NCI-H2196 treated with DMSO at 0.1 percent for 48 hours (cell line): ENCODE data around the gene MYH14.

Source experiments
- DNase-seq: peaks from one replicate; lab custom pipeline; 2025; ENCODE audit not compliant: unreplicated experiment; lab: John Stamatoyannopoulos, UW

Gene MYH14

DNA sequence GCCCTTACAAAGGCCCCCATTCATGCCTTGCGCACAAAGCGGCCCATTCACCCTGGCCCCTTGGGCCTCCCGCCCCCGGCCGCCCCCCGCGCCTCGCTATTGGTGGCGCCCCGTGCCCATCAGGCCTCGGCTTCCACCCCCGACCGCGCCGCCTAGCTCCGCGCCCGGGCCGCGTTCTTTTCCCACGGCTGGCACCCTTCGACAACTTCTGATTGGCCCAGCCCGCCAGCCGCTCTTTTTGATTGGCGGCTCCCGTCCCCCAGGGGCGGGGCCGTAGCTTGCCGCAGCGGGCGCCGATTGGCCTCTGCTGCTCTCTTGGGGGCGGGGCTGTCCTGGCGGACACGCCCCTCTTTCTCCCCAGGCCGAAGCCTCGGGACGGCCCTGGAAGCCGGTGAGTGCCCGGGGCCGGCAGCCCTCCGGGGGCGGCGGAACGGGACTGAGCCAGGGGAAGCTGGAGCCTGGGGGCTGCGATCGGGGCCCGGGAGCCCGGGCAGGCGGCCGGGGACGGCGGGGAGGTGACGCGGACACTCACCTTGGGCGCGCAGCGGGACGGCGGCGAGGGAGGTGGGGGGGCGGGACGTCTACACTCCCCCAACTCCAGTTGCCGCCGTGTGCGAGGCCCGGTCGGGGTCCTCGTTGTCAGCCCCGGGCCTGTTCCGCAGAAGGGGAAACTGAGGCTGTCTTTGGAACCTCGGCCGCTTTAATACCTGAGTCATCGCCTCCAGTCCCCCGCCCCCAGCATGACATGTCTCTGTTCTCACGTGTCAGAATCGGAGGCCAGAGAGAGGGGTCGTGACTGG, at the start of gene MYH14:
MYH14 (plus strand) TSS at position 342 of the 800 bp plus-strand sequence. CDS start 6,744 bp downstream, outside the sequence.
- DNase-seq = peak; percentile 95

DNA sequence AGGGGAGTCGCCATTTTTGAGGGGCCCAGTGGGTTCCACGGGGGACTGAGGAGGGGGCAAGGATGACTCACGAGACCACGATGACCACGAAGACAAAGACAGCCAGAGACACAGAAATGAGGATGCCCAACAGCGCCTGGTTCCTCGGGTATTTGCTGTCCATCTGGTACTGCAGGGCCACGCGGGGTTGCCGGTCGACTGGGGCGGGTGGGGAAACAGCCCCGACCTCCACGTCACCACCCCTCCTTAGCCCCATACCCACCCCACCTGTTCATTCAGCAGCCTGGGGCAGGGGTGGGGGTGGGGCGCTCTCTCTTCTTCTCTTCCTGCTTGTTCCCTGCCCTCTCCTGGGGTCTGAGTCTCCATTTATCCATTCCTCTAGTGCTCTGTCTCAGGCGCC, 48.9 kb upstream of the MYH14 start:
- no peak for DNase-seq

DNA sequence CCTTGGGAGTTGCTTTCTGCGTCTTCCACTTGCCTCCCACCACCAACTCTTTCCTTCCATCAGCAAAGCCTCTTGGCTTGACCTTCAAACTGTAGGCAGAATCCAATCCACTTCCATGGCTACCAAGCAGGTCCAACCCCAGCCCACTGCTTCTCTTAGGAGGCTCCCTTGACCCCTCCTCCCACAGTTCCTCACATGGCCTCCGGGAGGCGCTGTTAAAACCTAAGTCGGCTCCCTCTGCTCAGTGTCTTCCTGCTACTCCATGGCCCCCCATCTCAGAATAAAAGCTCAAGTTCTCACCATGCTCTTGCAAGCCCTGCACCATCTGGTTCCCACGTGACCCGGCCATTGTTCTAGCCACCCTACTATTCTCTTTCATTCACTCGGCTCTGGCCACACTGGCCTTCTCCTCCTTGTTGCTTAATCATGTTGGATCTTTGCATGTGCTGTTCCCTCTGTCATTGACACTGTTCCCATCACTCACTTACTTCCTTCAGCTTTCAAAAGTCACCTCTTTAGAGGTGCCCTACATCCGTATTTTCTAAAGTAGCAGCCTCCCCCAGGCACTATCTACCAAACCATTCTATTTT, 47.8 kb upstream of the MYH14 start:
- DNase-seq = no peak

DNA sequence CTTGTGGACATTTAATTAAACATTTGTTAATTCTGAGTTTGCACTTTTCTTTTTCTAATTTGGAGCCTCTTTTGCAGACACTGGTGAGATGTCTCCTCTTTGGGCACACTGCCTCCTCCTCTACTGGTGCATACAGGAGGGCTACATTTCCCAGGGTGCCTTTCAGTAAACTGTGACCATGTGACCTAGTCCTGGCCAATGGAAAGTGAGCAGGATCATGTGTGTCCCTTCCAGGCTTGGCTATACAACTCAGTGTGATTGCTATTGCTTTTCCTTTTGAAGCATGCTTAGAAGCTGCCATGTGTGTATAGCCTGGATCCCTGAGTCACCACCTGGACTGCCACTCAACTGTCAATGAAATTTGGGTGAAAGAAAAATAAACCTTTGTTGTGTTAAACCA, 44.8 kb upstream of the MYH14 start:
- DNase-seq = no peak

DNA sequence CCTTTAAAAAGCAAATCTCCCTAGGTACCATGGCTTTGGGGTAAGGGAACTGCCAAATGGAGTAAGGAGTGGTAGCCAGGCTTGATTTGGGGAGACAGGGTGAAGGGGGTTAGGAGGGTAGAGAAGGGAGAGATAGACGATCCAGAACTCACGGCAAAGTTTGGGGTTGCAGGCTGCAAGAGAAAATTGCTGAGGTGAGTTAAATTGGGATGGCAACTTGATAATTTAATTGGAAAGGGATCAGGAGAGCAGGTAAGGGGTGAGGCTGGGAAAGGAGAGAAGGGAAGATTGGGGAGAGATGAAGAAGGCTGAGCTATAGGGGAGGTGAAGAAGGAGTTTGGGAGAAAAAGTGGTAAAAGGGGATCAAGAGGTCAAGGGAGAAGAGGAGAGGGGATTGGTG, 44.3 kb upstream of the MYH14 start:
- no peak for DNase-seq

DNA sequence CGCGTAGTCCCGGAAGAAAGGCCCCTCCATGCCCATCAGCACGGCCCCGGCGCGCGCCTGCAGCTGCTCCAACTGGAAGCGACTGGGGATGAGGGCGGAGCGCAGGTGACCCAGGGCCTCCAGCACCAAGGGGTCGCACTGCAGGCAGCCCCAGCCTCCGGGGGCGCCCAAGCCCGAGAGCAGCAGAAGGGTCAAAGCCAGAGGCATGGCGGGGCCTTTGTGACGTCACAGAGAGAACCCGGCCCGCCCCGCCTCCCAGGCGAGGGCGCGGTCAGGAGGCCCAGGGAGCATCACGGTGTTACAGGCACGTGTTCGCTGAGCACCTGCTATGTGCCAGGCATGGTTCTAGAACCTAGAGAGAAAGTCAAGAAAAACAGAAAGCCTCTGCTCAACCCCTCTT, 40.4 kb upstream of the MYH14 start, which contains the start of gene IZUMO2:
IZUMO2 (minus strand) TSS at position 294 of the 400 bp plus-strand sequence; CDS start at position 207, 87 bp downstream.
- no peak for DNase-seq

DNA sequence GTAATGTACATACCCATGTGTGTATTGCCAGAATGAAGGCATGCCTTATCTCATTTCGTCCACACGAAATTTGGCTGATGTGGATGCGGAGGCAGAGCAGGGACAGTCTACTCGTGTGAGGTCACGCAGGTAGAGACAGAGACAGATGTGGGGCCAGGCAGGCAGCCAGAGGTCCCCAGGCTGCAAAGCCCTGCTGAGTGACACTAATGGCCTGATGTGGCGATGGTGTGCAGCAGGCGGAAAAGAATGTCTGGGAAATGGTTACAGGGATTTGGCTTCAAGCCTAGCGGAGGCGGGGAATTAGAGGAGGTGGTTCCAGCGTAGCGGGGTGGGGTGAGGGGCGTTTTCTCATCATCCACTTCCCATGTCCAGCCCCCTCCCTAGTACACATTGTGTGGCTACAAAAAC, 36.1 kb upstream of the MYH14 start:
- DNase-seq = no peak

DNA sequence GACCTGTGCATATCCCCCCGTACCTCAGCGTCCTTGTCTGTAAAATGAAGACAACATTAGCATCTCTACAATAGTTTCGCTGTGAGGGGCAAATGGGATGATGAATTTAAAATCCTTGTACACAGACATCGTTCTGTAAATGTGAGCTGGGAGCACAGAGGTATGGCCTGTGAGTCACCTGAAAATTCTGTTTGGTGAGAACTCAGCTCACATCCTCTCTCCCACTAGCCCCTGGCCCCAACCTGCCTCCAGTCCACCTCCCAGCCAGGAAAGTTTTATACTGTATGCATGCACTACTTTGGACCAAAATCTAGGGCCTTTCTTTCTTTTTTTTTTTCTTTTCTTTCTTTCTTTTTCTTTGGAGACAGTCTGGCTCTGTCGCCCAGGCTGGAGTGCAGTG, 31.7 kb upstream of the MYH14 start:
- no peak for DNase-seq

DNA sequence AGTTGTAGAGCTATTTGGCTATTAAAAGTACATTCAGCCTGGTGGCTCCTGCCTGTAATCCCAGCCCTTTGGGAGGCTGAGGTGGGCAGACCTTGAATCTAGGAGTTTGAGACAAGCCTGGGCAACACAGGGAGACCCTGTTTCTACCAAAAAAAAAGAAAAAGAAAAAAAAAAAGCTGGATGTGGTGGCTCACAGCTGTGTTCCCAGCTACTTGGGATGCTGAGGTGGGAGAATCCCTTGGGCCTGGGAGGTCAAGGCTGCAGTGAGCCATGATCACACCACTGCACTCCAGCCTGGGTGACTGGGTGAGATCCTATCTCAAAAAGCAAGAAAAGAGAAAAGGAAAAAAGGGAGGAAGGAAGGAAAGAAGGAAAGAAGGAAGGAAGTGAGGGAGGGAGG, 30.7 kb upstream of the MYH14 start:
- no peak for DNase-seq

DNA sequence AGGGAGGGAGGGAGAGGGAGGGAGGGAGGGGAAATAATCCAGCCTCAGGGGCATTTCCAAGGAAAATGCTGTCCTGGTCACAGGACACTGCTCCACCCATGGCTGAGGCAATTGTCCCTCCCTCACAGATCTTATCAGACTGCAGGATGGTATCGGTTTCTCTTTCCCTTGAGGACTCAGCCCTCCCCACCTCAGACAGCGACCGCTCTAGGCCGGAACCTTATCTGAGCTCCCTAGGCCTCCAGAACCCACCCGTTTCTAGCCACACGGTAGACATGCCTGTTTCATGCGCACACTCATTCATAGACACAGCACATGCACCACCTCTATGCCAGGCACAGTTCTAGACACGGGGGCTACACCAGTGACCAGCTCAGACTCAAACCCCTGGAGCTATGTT, 30.3 kb upstream of the MYH14 start:
- no peak for DNase-seq

DNA sequence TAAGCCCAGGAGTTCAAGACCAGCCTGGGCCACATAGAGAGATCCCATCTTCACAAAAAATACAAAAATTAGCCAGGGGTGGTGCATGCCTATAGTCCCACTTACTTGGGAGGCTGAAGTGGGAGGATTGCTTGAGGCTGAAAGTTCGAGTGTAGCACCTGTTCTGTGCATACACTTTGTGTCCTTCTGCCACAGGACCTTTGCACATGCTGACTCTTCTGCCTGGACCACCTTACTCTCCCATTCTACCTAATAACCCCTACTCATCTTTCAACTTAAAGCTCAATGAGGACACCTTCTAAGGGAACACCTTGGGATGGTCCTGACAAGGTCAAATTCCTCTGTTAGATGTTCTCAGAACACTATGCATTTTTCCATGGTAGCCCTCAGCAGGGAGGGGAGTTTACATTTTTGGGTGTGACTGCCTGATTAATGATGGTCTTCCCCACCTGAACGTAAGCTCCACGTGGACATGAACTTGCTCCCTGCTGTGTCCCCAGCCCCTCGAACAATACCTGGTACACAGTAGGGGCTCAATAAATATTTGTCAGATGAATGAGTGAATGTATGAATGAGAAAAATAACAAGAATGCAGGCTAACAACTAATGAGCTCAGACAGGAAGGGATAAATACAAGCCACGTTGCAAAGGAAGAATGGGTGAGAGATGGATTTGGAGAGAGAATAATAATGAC, 29.2 kb upstream of the MYH14 start:
- no peak for DNase-seq

DNA sequence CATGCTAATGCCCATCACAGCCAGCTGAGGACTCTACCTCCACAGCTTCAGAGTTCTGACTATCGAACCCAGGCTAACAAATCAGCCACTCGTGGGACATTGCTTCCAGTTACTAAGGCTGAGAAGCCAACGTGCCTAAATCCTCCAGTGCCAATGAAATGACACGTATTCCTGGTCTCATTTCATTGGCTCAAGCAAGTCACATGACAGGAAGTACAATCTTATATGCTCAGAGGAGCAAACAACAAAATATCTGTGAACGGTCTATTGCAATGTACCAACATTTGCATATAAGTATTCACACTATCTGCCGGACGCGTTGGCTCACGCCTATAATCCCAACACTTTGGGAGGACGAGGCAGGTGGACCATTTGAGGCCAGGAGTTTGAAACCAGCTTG, 27.5 kb upstream of the MYH14 start:
- DNase-seq = no peak

DNA sequence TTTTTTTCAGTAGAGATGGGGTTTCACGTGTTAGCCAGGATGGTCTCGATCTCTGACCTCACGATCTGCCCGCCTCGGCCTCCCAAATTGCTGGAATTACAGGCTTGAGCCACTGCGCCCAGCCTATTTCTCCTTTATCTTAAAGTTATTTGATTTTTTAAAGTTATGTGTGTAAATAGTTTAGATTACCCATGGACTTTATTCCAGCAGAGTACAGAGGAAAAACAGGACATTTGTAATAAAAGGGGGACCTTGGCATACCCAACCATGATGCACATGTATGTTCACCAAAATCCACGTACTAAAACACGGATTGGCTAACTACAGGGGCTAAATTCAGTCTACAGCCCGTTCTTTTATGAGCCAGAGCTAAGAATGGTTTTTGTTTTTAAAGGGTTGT, 26.6 kb upstream of the MYH14 start:
- DNase-seq = no peak

DNA sequence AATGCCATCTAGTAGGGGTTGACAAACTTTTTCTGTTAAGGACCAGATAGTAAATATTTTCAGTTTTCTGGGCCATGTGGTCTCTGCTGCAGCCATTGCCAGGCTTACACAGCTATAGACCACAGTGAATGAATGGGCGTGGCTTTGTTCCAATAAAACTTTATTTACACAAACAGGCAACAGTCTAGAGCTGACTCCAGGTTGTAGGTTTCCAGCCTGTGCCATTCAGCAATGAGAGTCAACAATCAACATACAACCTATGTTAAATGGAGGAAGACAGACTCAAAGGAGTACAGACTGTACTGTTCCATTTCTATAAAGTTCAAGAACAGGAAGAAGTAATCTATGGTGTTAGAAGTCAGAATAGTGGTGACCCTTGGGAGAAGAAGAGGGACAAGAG, 25.1 kb upstream of the MYH14 start:
- DNase-seq = no peak

DNA sequence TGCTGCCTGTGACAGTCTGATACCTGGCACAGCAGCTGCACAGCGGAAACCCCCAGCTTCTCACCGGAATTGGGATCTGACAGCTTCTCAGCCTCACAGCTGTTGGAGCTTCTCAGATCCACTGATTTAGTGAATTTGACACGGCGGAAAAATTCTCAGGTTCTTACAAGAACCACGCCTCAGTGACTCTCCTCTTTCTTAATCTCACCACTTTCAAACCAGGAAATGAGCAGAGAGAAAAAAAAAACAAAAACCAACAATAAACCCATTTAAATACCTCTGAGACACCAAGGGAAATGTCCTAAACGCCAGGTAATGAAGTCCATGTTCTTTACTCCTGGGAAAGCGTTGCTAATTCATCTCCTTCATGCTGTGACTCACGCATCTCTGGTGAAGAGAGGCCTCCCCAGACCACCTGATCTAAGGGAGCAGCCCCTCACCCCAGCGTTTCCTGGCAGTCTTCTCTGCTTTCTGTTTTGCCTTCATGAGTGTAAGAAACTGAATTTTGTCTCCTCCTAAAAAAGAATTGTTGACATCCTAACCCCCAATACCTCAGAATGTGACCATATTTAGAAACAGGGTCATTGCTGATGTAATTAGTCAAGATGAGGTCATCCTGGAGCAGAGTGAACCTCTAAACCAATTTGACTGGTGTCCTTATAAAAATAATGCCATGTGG, 24.4 kb upstream of the MYH14 start:
- DNase-seq = no peak

DNA sequence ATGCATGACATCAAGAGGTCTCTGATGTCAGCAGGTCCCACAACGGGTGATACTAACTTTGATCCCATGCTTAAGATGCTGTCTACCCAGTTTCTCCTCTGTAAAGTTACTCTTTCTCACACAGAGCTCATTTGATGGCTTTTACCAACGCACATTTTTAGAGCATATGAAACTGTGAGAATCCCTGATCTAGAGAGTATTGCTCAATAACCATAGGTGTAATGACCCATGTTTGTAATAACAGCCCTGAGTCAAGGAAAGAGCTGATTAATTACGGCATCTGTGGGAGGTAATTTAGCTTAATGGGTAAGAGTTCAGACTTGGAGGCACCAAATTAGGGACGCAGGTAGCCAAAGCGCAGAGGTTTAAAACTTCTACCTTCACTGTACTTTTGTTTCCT, 22.3 kb upstream of the MYH14 start:
- DNase-seq = no peak

DNA sequence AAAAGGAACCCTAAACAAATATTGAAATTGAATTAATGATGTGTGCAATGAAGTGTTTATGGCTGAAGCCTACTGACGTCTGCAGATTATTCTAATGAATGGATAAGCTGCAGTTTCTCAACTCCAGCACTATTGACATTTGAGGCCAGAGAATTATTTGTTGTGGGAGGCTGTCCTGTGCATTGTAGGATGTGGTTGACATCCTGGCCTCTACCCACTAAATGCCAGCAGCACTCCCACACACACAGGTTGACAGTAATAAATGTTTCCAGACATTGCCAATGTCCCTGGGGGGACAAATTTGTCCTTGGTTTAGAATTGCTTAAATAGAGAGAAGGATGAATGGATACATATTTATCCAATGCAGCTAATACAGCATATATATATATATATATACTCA, 19.2 kb upstream of the MYH14 start:
- no peak for DNase-seq

DNA sequence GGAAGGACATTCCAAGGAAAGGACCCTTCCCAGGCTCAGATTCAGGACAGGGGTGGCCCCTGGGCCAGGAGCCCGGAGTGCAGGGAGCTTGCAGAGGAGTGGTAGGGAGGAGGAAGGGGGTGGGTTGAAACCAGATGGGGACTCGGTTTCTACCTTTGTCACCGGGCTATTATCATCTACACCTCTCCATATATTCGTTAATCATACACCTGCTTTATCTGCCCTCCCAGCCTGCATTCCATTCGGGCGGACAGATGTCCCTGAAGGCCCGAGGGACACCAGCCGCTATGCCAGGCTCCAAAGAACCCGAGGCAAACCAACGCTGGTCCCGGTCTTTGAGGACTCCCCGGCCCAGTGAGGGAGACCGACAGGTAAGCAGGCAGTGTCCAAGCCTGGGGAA, 15.5 kb upstream of the MYH14 start:
- DNase-seq = no peak

DNA sequence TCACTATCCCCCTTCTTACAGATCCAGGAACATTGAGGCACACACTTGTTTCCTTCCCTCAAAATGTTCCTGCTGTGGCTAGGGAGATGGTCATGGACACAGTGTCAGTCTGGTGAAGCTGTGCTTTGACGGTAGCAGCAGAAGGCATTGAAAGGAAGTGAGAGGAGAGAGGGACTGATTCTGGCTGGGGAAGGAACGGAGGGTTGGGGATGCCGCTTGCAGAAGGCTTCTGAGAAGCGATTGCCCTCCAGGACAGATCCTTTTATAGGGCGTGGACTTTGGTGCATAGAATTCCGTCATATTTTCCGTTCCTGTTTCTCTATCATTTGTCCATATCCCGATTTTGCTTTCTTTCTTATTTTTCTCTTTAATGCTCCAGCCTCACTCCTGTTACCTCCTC, 14.1 kb upstream of the MYH14 start:
- DNase-seq = no peak

DNA sequence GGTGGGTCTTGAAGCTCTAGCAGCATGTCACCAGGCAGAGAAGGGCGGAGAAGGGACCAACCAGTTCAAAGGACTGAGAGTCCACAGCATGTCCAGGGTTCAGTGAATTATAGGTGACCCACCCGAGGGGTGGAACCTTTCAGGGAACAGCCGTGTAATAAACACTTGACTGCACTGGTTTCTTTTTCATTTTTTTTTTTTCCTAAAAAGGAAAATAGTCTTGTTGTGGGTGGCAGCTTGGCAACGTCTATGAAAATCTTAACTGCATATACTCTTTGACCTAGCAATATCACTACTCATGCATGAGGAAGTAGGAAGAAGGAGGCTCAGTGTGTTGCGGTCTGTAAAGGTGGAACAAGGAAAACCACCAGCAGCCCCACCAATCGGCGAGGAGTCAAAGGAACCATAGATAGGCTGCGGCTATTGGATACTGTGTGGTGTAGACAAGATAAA, 13.0 kb upstream of the MYH14 start:
- no peak for DNase-seq

DNA sequence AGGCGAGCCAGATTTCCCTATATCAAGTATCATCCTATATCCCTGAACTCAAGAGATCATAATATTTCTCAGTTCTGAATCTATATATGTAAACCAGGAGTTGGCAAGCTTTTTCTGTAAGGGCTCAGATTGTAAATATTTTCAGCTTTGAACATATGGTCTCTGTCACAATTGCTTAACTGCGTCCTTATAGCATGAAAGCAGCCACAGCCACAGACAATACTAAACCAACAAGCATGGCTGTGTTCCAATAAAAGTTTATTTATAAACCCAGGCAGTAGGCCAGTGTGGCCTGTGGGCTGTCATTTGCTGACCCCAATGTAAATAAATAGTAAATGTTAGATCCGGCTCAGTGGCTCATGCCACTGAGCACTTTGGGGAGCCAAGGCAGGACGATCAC, 12.2 kb upstream of the MYH14 start:
- DNase-seq = no peak
